HG02970 (cell line): ENCODE results near the gene CNTN5.

Experiments
- ATAC-seq: cut with Tn5 transposase; IDR thresholded peaks from one replicate; pipeline ENCODE4 v1.9.1; 2021; ENCODE audit warnings: mild to moderate bottlenecking, moderate library complexity, moderate number of reproducible peaks; ENCODE audit not compliant: unreplicated experiment, low FRiP score

CNTN5 gene

DNA sequence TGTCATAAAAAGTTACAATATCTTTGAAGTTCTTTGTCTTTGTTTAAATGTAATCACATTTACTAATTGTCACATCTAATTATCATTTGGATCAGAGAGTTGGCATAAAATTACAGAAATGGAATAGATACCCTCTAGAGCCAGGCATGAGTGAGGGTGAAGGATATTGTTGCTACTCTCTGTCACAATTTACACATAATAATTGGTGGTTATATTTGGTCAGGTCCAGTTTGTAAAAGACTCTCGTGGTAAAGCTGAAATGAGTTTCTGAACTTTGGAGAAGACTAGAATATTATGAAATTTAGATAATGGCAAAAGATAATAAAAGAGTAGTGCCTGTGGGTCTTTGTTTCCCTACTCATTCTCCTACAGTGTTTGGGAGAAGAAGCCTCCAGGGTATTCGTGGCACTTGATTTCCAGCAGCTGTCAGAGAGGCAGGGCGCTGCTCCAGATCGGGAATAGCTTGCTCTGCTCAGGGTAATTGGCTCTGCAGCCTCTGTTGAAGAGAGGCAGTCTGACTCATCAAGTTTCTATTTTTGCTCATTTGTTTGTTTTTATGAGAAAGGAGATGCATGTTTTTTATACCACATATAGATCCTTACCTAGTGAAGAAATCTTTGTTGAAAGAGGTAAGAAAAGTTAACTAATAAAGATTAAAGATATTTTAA is 349.9 kb downstream of the CNTN5 start:
- ATAC-seq = no peak

DNA sequence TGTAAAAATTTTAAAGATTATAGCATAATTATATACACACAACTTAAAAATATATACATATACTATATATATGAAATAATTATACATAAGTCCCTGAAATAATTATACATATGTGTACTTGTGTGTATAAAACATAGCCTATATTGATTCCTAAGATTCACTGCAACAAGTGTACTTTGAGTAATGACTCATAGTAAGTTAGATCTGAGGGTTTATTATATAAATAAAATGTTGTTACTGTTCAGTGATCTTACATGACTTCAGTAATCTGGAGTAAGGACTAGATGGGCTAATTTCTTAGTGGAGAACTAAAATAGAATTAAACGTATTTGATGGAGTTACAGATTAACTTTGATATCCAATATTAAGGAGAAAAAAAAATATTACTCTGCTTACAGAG is 350.5 kb downstream of the CNTN5 start:
- ATAC-seq = no peak

DNA sequence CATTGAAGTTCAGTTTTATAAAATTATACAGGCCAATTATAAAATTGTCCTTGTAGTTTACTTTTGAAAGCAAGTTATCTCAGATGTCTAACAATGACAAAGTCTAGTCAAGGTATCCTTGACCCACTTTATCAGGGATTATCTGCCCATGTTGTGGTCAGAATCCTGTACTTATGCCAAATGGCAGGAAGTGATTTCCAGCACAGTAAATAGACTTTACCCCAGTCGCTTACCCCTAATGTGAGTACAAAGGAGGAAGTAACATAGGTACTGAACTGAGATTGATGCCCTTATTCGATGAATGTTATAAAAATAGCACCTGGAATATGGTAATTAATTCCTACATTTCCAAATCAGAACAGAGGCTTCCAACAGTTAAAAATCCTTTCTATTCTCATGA is 355.7 kb downstream of the CNTN5 start:
- no peak for ATAC-seq

DNA sequence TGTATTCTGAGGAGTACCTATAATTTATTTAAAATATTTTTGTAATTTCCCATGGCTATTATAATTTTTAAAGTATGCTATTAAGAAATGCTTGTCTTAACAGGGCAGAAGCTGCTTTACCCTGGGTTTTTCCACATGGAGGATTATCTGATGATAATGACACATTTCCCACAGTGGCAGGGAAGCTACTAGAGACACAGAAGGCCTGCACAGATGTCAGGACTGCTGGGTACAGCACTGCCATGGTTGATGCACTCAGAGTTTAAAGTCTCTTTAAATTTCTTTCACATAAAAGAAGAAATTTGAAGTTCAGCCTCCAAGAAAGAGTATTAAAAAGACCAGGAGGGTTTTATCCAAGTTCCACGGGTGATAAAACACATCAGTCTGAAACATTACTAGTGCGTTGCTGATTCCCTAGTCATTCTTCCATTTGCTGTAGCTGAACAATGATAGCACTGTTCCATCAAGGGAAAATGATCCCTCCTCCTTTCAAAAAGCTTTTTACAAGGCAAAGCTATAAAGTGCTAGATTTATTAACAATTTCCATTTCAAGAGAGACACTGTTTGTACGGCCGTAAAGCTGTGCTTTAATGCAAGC is 363.0 kb downstream of the CNTN5 start:
- no peak for ATAC-seq

DNA sequence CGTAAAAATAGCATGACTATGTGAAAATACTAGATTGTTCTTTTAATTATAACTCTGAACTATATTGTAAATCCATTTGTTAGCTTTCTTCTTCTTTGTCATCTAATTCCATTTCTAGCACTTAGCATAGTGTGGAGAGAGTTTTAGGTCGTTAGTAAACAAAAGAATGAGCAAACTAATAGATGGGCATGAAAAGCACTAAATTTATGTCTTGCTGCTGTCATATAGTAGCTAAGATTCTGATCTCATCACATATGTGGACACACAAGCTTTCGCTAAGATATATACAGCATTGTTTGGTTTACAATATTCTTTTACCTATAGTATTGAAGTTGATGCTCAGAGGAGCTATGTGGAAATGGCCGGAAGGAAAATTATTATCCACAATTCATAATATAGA is 370.5 kb downstream of the CNTN5 start:
- ATAC-seq = no peak

DNA sequence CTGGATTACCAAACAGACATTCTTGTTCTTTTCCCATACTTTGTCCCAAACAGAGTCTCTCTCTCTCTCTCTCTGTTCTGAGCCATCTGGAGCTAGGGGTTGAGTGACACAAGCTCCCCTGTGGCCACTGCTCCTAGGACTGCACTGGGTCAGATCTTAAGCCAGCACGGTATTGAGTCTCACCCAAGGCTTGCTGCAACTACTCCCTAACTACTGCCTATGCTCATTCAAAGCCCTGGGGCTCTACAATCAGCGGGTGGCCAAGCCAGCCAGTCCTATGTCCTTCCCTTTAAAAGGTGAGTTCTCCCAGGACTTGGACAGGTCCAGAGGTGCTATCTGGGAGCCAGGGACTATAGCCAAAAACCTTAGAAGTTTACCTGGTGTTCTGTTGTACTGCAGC is 385.6 kb downstream of the CNTN5 start:
- no peak for ATAC-seq

DNA sequence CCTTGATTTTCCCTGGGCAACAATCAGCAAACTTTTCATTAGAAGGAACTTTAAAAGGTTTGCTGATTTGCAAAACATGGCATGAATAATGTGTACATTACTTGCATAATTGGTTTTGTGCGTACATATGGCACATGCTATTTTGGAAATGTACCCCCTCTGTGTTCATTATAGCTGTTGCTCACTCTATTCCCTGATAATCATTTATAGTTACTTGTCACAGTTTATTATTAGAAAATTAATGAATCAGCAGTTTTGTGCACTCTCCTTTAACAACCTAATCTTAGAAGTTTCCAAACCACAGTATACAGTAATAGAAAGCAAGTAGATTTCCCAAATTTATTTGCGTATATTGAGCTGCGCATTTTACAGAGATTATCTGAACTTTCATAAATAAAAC is 389.9 kb downstream of the CNTN5 start:
- no peak for ATAC-seq

DNA sequence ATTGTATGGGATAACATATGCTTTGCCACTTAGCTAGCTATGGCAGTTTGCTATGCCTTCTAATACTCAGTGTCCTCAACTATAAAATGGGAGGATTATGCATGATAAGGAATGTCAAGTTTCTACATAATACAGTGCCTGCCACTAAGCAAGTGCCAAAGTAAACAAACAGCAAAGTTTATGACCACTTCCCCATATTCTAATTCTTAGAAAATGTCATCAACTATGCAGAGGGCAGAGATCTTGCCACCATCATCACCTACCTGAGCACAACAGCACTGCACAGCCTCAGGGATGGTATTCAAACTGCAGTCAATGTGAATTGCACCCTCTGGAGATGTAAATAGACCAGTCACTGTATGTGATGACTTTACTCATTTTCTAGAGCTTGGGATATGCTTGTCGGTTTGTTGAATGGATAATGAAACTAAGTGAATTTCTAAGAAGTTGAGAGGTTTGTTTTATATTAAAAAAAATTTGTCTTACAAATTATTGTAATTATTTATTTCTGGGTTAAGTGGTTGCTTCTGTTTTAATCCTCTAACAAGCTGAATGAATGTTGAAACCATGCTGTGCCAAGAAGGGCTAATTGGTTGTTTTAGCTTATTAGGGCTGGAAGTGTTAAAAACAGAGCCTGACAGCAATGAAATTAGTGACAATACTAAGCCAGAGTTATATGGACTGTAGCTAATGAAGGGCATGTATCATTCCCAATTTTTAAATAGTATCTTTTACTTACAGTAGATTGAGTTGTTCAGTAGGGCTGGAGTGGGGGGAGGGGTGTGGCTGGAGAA is 398.4 kb downstream of the CNTN5 start:
- no peak for ATAC-seq

DNA sequence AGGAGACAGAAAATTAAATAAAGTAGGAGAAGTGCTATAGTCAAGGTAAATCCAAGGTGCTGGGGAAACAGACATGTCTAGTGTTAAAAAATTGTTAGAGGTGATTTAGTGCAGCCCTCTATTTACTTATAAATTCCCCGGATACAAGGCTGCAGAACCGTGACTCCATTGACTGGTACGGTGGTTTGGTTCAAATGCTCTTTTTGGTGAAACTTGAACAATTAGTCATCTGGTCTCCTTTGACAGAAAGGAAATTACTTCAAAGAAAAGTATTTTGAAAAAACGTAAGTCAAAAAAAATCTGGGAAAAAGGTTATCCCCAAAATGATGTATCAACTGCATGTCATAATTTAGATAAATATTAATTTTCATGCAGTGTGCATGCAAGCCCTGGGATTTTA is 399.2 kb downstream of the CNTN5 start:
- no peak for ATAC-seq

DNA sequence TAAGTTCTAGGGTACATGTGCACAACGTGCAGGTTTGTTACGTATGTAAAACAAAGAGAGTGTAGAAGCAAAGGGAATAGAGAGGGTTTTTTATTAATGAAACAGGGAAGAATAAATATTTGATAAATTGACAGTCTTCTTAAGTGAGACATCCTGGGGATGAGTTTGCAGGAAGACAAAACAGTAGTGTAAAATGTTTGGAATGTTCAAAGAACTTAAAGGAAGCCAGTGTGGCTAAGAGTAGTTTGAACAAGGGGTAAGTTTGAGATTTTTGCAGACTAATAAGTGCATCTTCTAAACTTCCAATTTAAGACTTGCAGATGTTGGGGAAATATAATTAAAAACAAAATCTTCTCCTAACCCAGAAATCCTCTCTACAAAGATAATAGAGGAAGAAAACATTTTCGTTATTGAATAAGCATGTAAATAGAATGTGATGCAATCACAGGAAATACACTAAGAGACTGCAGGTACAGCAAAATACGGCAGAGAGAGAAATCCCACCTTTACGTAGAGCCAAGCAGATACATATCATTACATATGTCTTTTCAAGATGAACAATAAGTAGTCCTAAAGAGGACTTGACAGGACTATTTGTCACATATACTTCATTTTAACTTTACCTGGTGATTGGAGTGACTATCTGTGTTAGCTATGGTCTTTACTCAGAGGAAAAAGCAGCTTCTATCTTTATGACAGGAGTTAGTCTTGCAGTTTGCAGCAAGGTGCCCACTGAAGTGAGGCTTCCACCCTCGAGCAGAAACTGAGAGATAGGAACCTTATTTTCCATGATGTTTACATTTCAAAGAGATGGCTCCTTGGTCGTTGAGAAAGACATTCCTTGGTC is 402.1 kb downstream of the CNTN5 start:
- ATAC-seq = no peak

DNA sequence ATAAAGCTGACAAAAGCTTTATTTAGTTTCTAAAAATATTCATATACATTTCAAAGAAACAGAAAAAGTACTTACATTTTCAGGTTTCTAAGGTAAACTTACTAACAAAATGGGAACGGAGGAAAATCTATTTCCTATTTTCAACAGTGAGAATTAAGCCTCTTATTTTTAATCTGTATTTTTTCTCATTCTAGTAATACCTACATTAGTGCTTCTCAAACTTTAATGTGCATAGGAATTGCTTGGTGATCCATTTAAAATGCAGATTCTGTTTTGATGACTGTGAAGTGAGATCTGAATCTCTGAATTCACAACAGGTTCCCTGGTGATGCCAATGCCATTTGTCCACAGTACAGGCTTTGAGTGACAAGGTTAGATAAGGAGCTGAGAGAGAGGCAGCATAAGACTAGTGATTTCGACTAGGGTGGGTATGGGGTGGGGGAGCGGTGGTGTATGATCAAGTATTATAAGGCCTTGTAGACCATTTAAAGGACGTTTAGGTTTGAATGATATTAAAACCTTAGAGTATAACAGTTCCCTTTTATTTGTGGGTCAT is 402.8 kb downstream of the CNTN5 start:
- ATAC-seq = no peak

DNA sequence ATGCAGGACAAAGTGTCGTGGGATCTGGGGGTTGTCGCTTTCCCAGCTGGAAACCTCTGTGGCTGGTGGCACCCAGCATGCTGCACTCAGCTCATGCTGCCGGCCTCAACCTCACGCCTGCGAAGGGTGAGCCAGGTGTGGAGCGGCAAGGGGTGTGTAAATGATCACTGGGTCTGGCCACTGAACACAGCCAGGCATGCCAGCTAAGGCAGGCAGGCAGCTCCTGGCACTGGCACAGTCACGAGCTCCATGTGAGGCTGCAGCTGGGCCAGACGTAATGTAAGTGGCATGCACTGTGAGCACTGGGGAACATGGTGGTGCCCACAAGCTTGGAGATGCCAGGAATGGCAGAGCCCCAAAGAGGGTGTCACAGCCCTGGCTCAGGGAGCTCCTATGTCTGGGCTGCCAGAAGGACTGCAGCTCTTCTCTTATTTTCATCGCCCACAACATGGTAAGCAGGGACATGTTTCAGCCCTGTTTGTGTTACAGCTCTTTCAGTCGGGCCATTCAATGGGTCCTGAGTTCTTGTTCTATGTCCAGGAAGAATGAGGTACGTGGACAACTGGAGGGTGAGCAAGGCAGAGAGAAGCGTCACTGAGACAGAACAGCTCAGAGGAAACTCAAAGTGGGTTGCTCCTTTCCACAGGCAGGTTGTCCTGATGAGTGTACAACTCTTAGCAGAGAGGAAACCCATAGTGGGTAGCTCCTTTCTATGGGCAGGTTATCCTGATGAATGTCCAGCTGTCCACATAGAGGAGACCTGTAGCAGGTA is 403.8 kb downstream of the CNTN5 start:
- no peak for ATAC-seq

DNA sequence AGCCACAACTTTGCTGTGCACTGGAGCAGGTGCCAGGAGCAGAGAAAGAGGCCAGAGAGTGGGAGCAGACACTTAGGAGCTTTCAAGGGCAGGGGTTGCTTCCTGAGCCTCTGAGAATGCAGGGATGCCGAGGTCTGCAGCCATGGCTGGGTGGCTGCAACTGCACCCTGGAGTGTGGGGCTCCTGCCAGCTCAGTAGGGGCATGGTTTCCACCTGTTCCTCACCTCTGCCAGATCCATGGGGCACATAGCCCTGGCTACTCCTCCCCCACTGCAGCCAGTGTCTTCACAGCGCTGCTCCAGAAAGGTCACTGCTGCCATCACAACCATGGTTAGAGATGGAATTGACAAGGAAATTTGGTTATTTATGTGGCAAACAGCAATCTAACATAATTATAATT is 404.8 kb downstream of the CNTN5 start:
- no peak for ATAC-seq

DNA sequence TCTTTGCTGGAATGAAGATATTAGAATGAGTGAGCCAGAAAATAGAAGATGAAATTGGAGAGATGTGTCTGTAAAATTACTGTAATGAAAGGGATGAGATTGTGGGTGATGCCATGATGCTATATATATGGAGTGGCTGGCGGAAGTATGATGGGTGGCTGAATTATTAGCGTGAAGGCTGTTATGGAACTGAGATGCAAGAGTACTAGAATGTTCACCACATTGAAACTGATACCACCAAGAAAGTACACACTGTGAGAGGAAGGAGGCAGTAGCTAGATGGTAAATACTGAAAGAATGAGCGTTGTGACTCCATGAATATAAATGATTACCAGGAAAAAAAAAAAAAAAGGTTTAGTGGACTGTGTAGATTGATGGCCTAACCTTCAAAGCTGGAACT is 411.9 kb downstream of the CNTN5 start:
- no peak for ATAC-seq

DNA sequence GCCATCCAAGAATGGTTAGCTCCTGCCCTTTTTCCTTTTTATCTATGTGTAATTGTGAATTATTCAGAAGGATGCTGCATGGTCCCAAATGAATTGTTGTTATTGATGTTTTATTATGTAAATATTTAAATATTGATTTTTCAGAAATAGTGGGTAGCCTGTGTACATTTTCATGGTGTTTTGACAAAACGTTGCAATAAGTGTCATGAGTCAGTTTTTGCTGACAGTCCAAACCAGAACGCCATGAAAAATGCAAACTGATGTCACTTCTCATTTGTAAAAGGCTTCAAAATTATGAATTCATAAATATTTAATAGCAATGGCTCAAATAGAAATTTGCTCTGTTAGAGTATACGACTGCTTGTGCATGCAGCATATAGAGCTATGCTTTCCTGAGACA is 422.5 kb downstream of the CNTN5 start:
- ATAC-seq = no peak

DNA sequence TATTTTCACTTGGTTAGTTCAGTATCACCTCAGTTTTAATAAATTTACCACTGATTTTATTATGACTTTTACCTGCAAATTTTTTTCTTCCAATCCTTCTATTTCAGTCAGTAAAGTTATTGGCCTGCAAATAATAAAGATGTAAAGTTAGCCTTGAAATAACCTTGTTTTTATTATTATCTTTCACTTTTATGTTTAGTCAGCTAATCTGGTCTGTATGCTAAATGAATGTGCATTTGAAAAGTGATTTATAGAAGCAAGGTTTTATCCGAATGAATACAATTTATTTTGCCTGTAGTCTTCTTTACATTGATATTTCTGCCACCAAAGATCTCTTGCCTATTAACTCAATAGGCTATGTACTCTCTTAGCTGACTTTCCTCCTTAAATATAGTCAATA is 425.7 kb downstream of the CNTN5 start:
- no peak for ATAC-seq

DNA sequence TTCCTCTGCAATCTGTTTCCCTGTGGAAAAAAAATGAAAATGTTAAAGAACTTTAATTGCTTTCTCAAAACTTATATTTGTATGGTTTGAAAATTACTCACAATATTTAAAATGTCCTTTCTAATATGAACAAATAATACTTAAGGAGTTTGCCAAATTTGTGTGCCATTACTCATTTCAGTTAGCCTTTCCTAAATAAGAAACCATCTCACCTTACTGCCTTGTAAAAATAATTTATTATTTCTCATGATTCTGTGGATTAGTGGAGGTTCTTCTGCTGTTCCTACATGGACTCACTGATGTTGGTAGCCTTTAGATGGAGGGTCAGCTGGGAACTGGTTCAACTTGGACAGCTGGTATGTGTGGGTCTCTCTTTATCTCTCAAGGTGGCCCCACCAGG is 428.6 kb downstream of the CNTN5 start:
- ATAC-seq = no peak

DNA sequence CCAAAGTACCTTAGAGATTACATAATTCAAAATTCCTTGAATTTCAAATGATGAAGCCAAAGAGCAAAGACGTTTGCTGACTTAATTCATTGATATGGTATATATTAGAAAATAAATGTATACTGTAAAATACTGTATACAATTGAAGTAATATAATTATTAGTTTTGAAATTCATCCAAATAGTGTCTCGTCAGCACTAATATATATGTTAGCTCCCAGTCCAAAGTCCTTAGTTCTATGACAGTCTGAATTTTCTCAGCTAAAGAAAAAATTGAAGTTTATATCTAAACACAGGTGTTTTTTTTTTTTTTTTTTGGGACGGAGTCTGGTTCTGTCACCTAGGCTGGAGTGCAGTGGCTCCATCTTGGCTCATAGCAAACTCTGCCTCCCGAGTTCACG is 431.3 kb downstream of the CNTN5 start:
- ATAC-seq = no peak

DNA sequence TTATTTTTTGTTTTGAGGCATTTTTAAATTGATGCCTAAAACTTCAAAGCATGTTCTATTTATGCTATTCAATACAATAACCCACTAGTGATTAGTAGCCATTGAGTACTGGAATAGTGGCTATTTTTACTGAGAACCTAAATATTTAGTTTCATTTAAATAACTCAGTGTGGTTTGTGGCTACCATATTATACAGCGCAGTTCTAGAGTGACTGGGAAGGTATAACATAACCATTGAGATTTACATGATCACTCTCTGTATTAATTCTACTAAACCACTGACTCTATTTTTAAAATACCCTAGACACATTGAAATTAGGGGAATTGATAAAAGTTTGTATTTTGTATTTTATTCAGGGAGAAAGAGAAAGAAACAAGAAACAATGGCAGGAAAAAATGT is 441.2 kb downstream of the CNTN5 start:
- no peak for ATAC-seq

DNA sequence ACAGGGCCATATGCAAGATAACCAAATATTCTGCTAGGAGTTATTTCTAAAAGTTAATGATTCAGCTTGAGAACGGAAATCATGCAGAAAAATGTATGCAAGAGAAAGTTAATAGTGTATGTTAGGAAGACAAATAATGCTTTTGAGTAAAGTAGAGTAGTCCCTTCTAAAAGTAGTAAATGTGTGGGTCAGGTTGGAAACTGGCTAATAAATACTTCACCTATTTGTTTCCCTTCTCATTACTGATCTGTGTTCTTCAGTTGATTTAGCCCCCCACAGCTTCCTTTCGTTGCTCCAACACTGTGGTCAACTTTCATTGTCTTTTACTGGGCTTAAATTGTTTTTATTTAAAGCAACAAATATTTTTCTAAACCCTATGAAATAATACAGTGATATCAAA is 444.2 kb downstream of the CNTN5 start:
- no peak for ATAC-seq
